ENCODE results near the gene TSHZ2.
"Not testable (repeated sequence)": the region's sequence is repeated elsewhere in the genome, so short reads cannot be mapped to it uniquely, and the experiment has no call there.

TSHZ2 gene

DNA sequence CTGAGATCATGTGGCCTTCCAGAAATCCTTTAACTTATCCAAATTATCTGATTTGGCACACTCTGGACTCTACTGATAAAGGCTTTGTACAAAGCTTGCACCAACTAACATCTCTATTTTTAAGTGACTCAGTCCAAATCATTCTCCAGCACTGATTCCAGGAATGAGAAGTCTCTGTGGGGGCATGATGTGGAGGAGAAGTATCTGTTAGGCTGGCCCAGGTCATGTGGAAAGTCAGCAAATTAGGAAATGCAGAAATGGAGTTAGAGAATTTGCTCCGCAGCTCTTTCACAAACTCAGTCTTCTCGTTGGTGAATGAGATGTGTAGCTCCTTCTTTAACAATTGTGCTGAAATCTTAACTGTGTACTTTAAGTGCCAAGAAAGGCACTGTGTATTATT, 455.8 kb downstream of the TSHZ2 start:
- no peak for DNase-seq (ENCODE audit: extremely low read depth, low read depth)
- TF ChIP-seq, protein P1, sequence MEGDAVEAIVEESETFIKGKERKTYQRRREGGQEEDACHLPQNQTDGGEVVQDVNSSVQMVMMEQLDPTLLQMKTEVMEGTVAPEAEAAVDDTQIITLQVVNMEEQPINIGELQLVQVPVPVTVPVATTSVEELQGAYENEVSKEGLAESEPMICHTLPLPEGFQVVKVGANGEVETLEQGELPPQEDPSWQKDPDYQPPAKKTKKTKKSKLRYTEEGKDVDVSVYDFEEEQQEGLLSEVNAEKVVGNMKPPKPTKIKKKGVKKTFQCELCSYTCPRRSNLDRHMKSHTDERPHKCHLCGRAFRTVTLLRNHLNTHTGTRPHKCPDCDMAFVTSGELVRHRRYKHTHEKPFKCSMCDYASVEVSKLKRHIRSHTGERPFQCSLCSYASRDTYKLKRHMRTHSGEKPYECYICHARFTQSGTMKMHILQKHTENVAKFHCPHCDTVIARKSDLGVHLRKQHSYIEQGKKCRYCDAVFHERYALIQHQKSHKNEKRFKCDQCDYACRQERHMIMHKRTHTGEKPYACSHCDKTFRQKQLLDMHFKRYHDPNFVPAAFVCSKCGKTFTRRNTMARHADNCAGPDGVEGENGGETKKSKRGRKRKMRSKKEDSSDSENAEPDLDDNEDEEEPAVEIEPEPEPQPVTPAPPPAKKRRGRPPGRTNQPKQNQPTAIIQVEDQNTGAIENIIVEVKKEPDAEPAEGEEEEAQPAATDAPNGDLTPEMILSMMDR (IDR thresholded peaks at IDR 0.05; ENCODE audit: low read depth, low read length): no peak

DNA sequence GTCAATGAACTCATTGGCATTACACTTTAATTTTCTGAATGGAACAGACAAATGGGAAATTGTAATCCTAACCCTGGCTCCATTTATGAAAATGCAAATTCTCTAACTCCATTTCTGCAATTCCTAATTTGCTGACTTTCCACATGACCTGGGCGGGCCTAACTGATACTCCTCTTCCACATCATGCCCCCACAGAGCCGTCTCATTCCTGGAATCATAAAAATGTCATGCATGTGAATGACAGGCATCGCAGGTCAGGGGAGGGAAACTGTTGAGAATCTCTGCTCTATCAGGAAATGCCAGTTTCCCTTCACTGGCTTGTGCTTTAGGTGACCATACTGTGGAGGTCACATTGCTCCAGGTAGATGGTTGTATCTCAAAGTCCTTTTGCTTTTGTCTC, 456.4 kb downstream of the TSHZ2 start:
- no peak for DNase-seq (ENCODE audit: extremely low read depth, low read depth)
- TF ChIP-seq, protein P1 (IDR thresholded peaks at IDR 0.05; ENCODE audit: low read depth, low read length): no peak

DNA sequence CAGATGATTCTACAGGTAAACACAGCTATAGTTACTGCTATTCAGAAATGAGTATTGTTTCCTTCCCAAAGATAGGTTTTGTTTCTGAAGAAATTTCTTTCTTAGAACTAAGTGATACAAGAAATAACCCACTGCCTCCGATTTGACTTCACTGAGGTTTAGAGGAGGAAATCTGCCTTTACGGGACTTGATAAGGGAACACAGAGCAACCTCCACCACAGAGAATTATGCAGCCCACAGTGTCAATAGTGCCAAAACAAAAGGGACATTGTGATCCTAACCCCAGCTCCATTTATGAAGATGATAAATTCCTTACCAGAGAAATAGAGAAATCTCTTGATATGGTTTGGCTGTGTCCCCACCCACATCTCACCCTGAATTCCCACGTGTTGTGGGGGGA, 456.8 kb downstream of the TSHZ2 start:
- DNase-seq (ENCODE audit: extremely low read depth, low read depth): no peak
- TF ChIP-seq, protein P1 (IDR thresholded peaks at IDR 0.05; ENCODE audit: low read depth, low read length): no peak

DNA sequence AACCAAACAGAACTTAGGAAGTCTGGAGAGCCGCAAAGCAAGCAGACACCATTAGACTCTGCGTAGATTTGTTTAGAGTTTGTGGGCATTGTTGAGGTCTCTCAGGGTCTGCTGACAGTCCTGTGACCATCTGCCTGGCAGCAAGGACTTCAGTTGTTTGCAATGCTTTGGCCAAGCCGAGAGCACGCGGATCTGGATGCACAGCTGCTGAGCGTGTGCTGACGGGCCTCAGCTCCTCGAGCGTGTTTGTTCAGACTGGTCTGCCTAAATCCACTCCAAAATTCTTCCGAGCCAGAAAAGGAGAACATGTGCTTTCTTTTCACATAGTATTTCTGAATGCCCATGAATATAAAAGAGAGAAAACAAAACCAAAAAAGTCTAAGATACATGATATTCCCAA, 462.5 kb downstream of the TSHZ2 start:
- no peak for DNase-seq (ENCODE audit: extremely low read depth, low read depth)
- TF ChIP-seq, protein P1 (IDR thresholded peaks at IDR 0.05; ENCODE audit: low read depth, low read length): no peak

DNA sequence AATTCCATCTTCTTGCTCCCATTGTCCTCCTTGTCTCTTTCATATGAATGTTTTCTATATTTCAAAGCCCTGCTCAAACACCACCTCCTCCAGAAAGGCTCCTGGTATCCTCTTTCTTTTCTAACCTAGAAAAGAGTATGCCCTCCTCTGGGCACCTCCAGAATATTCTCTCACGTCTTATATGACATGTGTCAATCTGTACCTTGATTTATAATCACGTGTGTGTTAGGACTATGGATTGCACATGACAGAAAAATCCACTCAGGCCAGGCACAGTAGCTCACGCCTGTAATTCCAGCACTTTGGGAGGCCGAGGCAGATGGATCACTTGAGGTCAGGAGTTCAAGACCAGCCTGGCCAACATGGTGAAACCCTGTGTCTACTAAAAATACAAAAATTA, 464.8 kb downstream of the TSHZ2 start:
- DNase-seq (ENCODE audit: extremely low read depth, low read depth): not testable (repeated sequence)

DNA sequence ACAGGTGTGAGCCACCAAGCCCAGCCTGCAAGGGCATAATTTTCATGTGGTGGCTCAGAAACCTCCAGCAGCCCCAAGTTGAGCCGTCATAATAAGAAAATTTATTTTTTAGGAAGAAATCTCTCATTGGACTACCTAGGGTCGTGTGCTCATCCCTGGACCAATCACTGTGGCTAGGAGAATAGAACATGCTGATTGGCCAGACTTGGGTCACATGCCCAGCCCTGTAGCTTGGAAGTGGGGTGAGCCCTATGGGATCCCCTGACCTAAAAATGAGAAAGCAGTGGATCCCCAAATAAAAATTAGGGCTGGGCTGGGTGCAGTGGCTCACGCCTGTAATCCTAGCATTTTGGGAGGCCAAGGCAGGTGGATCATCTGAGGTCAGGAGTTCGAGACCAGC, 466.2 kb downstream of the TSHZ2 start:
- TF ChIP-seq, protein P1 (IDR thresholded peaks at IDR 0.05; ENCODE audit: low read depth, low read length): no peak
- no peak for DNase-seq (ENCODE audit: extremely low read depth, low read depth)

DNA sequence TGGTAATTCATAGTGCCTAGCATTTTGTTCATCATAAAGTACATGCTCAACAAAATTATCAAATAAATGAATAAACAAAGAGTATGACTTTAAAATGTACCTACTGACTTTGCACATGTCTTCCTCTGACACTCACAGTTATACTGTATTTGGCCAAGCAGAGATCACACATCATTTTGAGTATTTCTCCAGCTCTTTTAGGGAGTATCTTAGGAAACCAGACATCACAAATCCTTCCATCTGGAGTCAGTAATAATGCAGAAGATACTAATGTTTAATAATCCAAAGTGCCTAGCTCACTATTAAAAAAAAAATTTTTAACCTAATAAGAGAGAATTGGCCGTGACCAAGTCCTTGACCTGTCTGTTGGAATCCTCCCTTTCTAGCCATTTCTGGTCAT, 466.9 kb downstream of the TSHZ2 start:
- TF ChIP-seq, protein P1 (IDR thresholded peaks at IDR 0.05; ENCODE audit: low read depth, low read length): no peak
- no peak for DNase-seq (ENCODE audit: extremely low read depth, low read depth)

DNA sequence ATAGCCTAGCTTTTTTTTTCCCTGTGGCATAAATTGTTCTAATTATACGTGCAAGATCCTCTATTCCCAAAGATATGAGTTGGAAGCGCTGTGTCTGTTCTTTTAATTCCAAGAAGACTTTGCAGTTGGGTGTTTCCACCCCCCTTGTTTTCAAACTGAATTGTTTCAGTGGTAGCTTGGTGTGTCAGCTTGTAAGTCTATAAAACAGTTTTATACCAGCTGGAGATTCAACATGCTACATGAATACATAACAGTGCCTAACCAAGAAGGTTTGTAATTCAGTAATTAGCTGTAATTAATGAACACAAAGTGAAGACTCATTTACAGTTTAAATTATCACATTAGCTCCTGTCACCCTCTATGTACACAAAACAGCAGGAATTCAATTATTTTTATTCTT, 467.5 kb downstream of the TSHZ2 start:
- no peak for DNase-seq (ENCODE audit: extremely low read depth, low read depth)
- TF ChIP-seq, protein P1 (IDR thresholded peaks at IDR 0.05; ENCODE audit: low read depth, low read length): no peak
